Nephron (organoid): Measurements from ENCODE around the gene METTL6.
A peak's percentile ranks its signal among the peaks of the same experiment; 100 is the strongest.

ENCODE experiments used
- H3K27ac Mint-ChIP-seq, 3 experiments: 2 replicates each; pipeline ENCODE4 v1.8.0; 2020; ENCODE audit warnings: mixed read lengths in 3 of 3, mild to moderate bottlenecking in 2 of 3, moderate library complexity in 1 of 3
- H3K27me3 Mint-ChIP-seq: 2 replicates; pipeline ENCODE4 v1.8.0; 2021; ENCODE audit warnings: low read depth, mild to moderate bottlenecking, moderate library complexity, mixed read lengths
- H3K36me3 Mint-ChIP-seq: 2 replicates; pipeline ENCODE4 v1.8.0; 2020; ENCODE audit warnings: low read depth, mixed read lengths
- H3K4me1 Mint-ChIP-seq: 2 replicates; pipeline ENCODE4 v1.8.0; 2020; ENCODE audit warnings: mixed read lengths
- H3K4me3 Mint-ChIP-seq, 3 experiments: 2 replicates each; pipeline ENCODE4 v1.8.0; 2020; ENCODE audit warnings: mild to moderate bottlenecking in 3 of 3, mixed read lengths in 3 of 3, moderate library complexity in 2 of 3
- H3K9me3 Mint-ChIP-seq: 2 replicates; pipeline ENCODE4 v1.8.0; 2020; ENCODE audit warnings: mixed read lengths
- TF ChIP-seq, protein P1 (sequence below), 3 experiments: fragments of 200-600 bp; sonication (generic); IDR thresholded peaks; one replicate each; pipeline ENCODE4 v1.5.0; 2021; ENCODE audit warnings: antibody characterized with exemption in 3 of 3; ENCODE audit not compliant: unreplicated experiment in 3 of 3

Gene METTL6

GRCh38 chr3:15384510-15385237, 42.7 kb downstream of the METTL6 start:
- no peak overlapping the region for H3K27ac Mint-ChIP-seq
- TF ChIP-seq, protein P1, sequence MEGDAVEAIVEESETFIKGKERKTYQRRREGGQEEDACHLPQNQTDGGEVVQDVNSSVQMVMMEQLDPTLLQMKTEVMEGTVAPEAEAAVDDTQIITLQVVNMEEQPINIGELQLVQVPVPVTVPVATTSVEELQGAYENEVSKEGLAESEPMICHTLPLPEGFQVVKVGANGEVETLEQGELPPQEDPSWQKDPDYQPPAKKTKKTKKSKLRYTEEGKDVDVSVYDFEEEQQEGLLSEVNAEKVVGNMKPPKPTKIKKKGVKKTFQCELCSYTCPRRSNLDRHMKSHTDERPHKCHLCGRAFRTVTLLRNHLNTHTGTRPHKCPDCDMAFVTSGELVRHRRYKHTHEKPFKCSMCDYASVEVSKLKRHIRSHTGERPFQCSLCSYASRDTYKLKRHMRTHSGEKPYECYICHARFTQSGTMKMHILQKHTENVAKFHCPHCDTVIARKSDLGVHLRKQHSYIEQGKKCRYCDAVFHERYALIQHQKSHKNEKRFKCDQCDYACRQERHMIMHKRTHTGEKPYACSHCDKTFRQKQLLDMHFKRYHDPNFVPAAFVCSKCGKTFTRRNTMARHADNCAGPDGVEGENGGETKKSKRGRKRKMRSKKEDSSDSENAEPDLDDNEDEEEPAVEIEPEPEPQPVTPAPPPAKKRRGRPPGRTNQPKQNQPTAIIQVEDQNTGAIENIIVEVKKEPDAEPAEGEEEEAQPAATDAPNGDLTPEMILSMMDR (IDR thresholded peaks at IDR 0.05; ENCODE audit: unreplicated experiment in 3 of 3): no peak
- peaks cover 11% of the 10 kb centered on the region for H3K9me3 Mint-ChIP-seq
- H3K4me3 Mint-ChIP-seq: no peak overlapping the region
- no peaks in the 10 kb centered on the region for H3K27me3 Mint-ChIP-seq
- peaks cover 6% of the 10 kb centered on the region for H3K36me3 Mint-ChIP-seq
- H3K4me1 Mint-ChIP-seq: no peaks in the 10 kb centered on the region

DNA sequence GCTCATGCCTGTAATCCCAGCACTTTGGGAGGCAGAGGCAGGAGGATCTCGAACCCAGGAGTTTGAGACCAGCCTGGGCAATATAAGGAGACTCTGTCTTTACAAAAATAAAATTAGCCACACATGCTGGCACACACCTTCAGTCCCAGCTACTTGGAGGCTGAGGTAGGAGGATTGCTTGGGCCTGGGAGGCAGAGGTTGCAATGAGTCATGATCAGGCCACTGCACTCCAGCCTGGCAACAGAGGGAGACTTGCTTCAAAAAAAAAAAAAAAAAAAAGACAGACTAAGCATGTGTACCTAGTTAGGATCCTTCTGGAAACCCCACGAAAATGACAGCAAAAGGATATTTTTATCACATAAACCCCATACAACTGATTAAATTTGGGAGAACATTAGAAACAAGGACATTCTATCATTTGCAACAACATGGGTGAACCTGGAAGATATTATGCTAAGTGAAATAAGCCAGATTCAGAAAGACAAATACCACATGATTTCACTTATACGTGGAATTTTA, 44.9 kb downstream of the METTL6 start:
- no peaks in the 10 kb centered on the region for H3K27me3 Mint-ChIP-seq
- peaks cover 7% of the 10 kb centered on the region for H3K9me3 Mint-ChIP-seq
- H3K4me3 Mint-ChIP-seq: no peak overlapping the region
- peaks cover 6% of the 10 kb centered on the region for H3K36me3 Mint-ChIP-seq
- no peak overlapping the region for H3K27ac Mint-ChIP-seq
- H3K4me1 Mint-ChIP-seq: peaks cover 8% of the 10 kb centered on the region
- TF ChIP-seq, protein P1 (IDR thresholded peaks at IDR 0.05; ENCODE audit: unreplicated experiment in 3 of 3): no peak

DNA sequence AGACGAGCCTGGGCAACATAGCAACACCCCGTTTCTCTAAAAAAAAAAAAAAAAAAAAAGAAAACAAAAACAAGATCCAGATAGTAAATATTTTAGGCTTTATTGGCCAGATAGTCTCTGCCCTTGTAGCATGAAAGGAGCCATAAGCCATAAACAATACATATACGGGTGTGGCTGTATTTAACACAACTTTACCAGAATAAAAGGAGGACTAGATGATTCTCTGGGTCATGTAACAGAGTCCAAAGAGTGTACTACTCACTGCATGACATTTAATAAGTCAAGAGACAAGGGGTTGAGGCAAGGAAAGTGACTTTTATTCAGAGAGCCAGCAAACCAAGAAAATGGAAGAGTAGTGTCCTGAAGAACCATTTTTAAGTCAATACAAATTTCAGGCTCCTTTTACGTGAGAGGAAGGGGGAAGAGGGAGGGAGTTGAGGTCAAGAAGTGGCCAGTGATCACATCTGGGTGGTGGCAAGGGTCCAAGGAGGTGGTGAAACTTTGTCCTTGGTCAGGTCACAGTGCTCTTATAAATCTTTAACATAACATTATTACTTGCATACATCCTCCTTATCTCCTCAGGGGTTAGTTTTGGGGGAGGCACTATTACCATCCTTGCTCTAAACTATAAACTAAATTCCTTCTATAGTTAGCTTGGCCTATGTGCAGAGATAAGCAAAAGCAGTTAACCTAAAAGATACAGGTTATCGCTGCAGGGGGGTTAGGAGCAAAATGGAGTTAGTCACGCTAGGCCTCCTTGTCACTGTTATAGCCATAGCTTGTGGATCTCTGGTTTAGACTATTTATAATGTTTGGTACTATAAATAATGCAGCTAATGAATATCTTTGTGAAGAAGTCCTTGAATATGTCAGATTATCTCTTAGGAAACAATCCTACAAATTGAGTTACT, 46.1 kb downstream of the METTL6 start:
- Mint-ChIP-seq H3K4me1 (peaks cover 8% of the 10 kb centered on the region), H3K36me3 (peaks cover 5% of the 10 kb centered on the region), H3K4me3 (no peak overlapping the region), H3K9me3 (peaks cover 5% of the 10 kb centered on the region), H3K27ac (no peak overlapping the region), H3K27me3 (no peaks in the 10 kb centered on the region)
- TF ChIP-seq, protein P1 (IDR thresholded peaks at IDR 0.05; ENCODE audit: unreplicated experiment in 3 of 3): no peak

- Mint-ChIP-seq H3K27ac (peak overlapping the region; percentile 25 to 74 (median 68)), H3K36me3 (no peaks in the 10 kb centered on the region), H3K4me1 (peaks cover 8% of the 10 kb centered on the region), H3K4me3 (peak overlapping the region; percentile 17 to 34 (median 24)), H3K27me3 (no peaks in the 10 kb centered on the region), H3K9me3 (no peaks in the 10 kb centered on the region)
- TF ChIP-seq, protein P1 (IDR thresholded peaks at IDR 0.05; ENCODE audit: unreplicated experiment in 3 of 3): peak; percentile 81 to 86 (median 84)
These were observed 49.2 kb downstream of the METTL6 start for GRCh38 chr3:15377961-15378791.

DNA sequence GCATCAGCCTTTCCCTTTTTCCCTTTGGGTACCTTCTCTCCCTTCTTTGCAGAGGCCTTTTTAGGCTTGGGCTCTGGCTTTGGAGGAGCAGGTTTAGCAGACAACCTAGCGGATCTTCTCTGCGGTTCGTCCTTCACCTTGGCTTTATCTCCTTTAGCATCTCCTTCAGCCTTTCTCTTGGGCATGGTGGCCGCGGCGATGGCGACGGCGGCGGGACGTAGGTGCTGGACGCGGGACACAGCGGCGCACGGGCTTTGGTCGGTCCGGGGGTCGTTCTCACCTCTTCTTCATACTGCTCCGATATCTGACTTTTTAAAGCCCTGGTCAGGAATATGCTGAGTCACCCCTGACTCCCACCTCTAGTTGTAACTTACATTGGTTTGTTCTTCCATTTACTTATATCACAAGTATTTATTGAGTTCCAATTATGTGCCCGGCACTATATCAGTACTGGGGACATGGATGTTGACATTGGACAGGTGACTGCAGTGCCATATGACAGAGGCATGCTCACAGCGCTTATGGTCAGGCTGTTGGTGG, 51.8 kb downstream of the METTL6 start:
- Mint-ChIP-seq H3K9me3 (no peaks in the 10 kb centered on the region), H3K4me1 (peaks cover 8% of the 10 kb centered on the region), H3K27me3 (peaks cover 3% of the 10 kb centered on the region), H3K27ac (no peak overlapping the region), H3K36me3 (no peaks in the 10 kb centered on the region), H3K4me3 (no peak overlapping the region)
- TF ChIP-seq, protein P1 (IDR thresholded peaks at IDR 0.05; ENCODE audit: unreplicated experiment in 3 of 3): no peak
